ENCODE measurements around the gene SIPA1L3.

SIPA1L3 gene

DNA sequence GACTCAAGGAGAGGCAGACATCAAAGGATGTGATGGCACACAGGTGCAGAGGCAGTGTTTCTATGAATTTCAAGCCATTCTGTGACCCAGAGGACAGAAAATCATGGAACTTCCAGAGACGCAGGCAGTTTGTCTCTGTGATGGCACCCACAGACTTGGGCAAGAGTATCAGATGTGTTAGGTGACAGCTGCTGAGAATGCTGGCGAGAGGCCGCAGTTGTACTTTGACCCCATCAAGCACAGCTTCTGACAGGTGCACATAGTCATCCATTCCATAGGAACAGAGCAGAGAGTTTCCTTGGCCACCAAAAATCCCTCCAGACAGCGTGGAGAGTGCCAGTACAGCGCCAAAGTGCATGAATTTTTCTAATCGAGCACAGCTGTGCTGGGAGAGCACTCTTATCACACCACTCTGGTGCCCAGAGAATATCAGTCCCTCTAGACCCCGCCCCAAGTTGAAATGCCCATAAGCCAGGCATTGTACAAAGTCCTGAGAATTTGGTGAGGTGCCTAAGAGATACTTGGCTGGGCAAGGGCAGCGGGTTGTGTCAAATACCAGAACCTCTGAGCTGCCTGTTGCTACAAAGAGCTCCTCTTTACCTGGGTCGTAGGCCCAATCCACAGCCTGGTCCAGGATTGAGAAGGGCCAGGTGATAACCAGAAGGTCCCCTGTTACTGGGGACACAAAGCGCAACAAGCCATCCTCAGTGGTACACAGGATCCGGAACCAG lies 13.0 kb upstream of the SIPA1L3 start:
- Histone ChIP-seq H3K36me3 (ENCODE audit: control insufficient read depth in 2 of 2, insufficient read depth in 1 of 2, low read length in 2 of 2) (no peaks in the 10 kb centered on the region), H3K4me3 (ENCODE audit: low read depth, low read length) (no peak overlapping the region), H3K9me3 (ENCODE audit: control insufficient read depth, insufficient read depth, low read depth, low read length) (peaks cover 10% of the 10 kb centered on the region), H3K27ac (ENCODE audit: extremely low read depth, low read depth, low read length) (no peak overlapping the region), H3K4me1 (ENCODE audit: control insufficient read depth, insufficient read depth, low read length) (no peaks in the 10 kb centered on the region)
- CTCF ChIA-PET = interaction anchor here (0.5 to 1.8 kb wide), 5 partner anchors 9 to 1015 kb away, joined by 3 to 19 read pairs (median 6); no protein-coding TSS in a partner anchor
- POLR2A ChIA-PET = interaction anchor here (0.6 to 1.5 kb wide), 2 partner anchors 13 to 54 kb away, joined by 5 to 6 read pairs; partner anchors contain the start of genes SIPA1L3 and WDR87
- TF ChIP-seq YY2 (tag by site-specific recombination; IDR thresholded peaks at IDR 0.05) (no peak), ZNF112 (tag by site-specific recombination; IDR thresholded peaks at IDR 0.05) (no peak), KLF10 (tag by site-specific recombination; IDR thresholded peaks at IDR 0.05) (no peak), PRDM10 (tag by site-specific recombination; IDR thresholded peaks at IDR 0.05) (no peak), ZNF324 (tag by site-specific recombination; IDR thresholded peaks at IDR 0.05) (no peak), ZNF404 (tag by site-specific recombination; IDR thresholded peaks at IDR 0.05) (no peak)
- TF ChIP-seq, protein P1, sequence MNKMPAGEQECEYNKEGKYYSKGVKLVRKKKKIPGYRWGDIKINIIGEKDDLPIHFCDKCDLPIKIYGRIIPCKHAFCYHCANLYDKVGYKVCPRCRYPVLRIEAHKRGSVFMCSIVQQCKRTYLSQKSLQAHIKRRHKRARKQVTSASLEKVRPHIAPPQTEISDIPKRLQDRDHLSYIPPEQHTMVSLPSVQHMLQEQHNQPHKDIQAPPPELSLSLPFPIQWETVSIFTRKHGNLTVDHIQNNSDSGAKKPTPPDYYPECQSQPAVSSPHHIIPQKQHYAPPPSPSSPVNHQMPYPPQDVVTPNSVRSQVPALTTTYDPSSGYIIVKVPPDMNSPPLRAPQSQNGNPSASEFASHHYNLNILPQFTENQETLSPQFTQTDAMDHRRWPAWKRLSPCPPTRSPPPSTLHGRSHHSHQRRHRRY (tag by site-specific recombination; IDR thresholded peaks at IDR 0.05) = no peak

DNA sequence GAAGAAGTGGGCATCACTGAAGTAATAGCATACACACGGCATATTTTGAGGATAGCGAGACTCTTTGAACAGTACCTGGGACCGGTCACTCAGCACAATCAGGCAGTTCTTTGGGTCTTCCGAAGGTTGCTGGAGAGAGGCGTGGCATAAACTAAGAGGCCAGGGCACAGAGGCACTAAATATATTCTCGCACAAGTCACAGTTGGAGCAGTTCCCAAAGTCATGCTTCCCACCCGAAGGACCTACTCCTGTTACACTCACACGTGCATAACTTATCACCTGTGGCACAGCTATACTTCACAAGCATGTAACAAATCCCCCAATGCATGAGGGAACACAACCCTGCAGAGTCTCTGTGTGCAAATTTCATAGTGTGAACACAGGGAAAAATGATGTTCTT lies 10.8 kb upstream of the SIPA1L3 start:
- H3K36me3 ChIP-seq (ENCODE audit: control insufficient read depth in 2 of 2, insufficient read depth in 1 of 2, low read length in 2 of 2) = no peaks in the 10 kb centered on the region
- POLR2A ChIA-PET = interaction anchor here (1.3 kb wide), 1 partner anchor 10 kb away, joined by 4 read pairs; the partner anchor contains the start of genes SIPA1L3 and WDR87
- peaks cover 5% of the 10 kb centered on the region; the same call in 1 of the 2 replicates for H3K9me3 ChIP-seq (ENCODE audit: control insufficient read depth, insufficient read depth, low read depth, low read length)
- CTCF ChIA-PET = interaction anchor here (0.6 to 14.3 kb wide), 5 partner anchors 11 to 428 kb away, joined by 3 to 316 read pairs (median 4); no protein-coding TSS in a partner anchor
- TF ChIP-seq KLF17 (tag by site-specific recombination; IDR thresholded peaks at IDR 0.05) (no peak), SCRT1 (tag by site-specific recombination; IDR thresholded peaks at IDR 0.05; ENCODE audit: borderline replicate concordance) (0 out of 2 replicates have a peak, but pooled peaks have one; percentile 8), ZNF654 (tag by site-specific recombination; IDR thresholded peaks at IDR 0.05; ENCODE audit: low read depth) (no peak), SCRT2 (tag by site-specific recombination; IDR thresholded peaks at IDR 0.05) (peak; percentile 56), ZNF701 (tag by site-specific recombination; IDR thresholded peaks at IDR 0.05) (no peak), KLF16 (tag by site-specific recombination; IDR thresholded peaks at IDR 0.05) (no peak)
- no peaks in the 10 kb centered on the region for H3K4me1 ChIP-seq (ENCODE audit: control insufficient read depth, insufficient read depth, low read length)
- H3K27ac ChIP-seq (ENCODE audit: extremely low read depth, low read depth, low read length) = no peak overlapping the region
- no peak overlapping the region for H3K4me3 ChIP-seq (ENCODE audit: low read depth, low read length)

GRCh38 chr19:37899453-37899852 lies 7.6 kb upstream of the SIPA1L3 start:
- ChIA-PET POLR2A (interaction anchor here (0.7 kb wide), 1 partner anchor 406 kb away, joined by 6 read pairs; no protein-coding TSS in a partner anchor), CTCF (interaction anchor here (0.6 to 14.3 kb wide), 15 partner anchors 13 to 952 kb away, joined by 3 to 316 read pairs (median 3); partner anchors contain the start of gene FAM98C)
- TF ChIP-seq, protein P2, sequence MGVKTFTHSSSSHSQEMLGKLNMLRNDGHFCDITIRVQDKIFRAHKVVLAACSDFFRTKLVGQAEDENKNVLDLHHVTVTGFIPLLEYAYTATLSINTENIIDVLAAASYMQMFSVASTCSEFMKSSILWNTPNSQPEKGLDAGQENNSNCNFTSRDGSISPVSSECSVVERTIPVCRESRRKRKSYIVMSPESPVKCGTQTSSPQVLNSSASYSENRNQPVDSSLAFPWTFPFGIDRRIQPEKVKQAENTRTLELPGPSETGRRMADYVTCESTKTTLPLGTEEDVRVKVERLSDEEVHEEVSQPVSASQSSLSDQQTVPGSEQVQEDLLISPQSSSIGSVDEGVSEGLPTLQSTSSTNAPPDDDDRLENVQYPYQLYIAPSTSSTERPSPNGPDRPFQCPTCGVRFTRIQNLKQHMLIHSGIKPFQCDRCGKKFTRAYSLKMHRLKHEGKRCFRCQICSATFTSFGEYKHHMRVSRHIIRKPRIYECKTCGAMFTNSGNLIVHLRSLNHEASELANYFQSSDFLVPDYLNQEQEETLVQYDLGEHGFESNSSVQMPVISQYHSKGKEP (tag by site-specific recombination; IDR thresholded peaks at IDR 0.05) = no peak
- TF ChIP-seq EGR2 (tag by site-specific recombination; IDR thresholded peaks at IDR 0.05; ENCODE audit: low read depth) (peak; percentile 70), AEBP2 (tag by site-specific recombination; IDR thresholded peaks at IDR 0.05; ENCODE audit: borderline replicate concordance) (no peak), SP2 (tag by site-specific recombination; IDR thresholded peaks at IDR 0.05) (no peak), ZFHX2 (tag by site-specific recombination; conservative IDR thresholded peaks at IDR 0.05) (peak; percentile 40), RBAK (tag by site-specific recombination; IDR thresholded peaks at IDR 0.05) (no peak), ZNF121 (tag by site-specific recombination; IDR thresholded peaks at IDR 0.05) (peak; percentile 91), GFI1B (tag by site-specific recombination; IDR thresholded peaks at IDR 0.05) (no peak), ZNF623 (tag by site-specific recombination; IDR thresholded peaks at IDR 0.05) (no peak)

More at GRCh38 chr19:37899453-37899852, 7.6 kb upstream of the SIPA1L3 start:
- Histone ChIP-seq H3K4me3 (ENCODE audit: low read depth, low read length) (no peak overlapping the region), H3K36me3 (ENCODE audit: control insufficient read depth in 2 of 2, insufficient read depth in 1 of 2, low read length in 2 of 2) (no peaks in the 10 kb centered on the region), H3K4me1 (ENCODE audit: control insufficient read depth, insufficient read depth, low read length) (no peaks in the 10 kb centered on the region), H3K27ac (ENCODE audit: extremely low read depth, low read depth, low read length) (no peak overlapping the region), H3K9me3 (ENCODE audit: control insufficient read depth, insufficient read depth, low read depth, low read length) (no peaks in the 10 kb centered on the region; the same call in 1 of the 2 replicates)
